Effector memory CD8-positive, alpha-beta T cell (primary cell): ENCODE measurements around the gene CDC14B.
A peak's percentile ranks its signal among the peaks of the same experiment; 100 is the strongest.
"Not testable (repeated sequence)": the region's sequence is repeated elsewhere in the genome, so short reads cannot be mapped to it uniquely, and the experiment has no call there.

ENCODE experiments used
- ATAC-seq: fragments of 150-1000 bp; cut with Tn5 transposase; replicated peaks from 2 replicates; pipeline ENCODE4 v1.10.0; 2021; ENCODE audit warnings: mild to moderate bottlenecking, moderate library complexity
- DNase-seq, 3 experiments: peaks; one replicate each; pipeline ENCODE4 v3.0.0; 2021
- H3K27ac Mint-ChIP-seq, 2 donors: one replicate each; pipeline ENCODE4 v1.8.0; 2022; ENCODE audit warnings: mild to moderate bottlenecking in 2 of 2, mixed read lengths in 2 of 2, moderate library complexity in 2 of 2
- H3K27me3 Mint-ChIP-seq, 2 donors: one replicate each; pipeline ENCODE4 v1.8.0; 2022; ENCODE audit warnings: mixed read lengths in 2 of 2
- H3K36me3 Mint-ChIP-seq: one replicate; pipeline ENCODE4 v1.8.0; 2022; ENCODE audit warnings: mild to moderate bottlenecking, moderate library complexity, mixed read lengths; ENCODE audit not compliant: insufficient read depth
- H3K4me1 Mint-ChIP-seq, 2 donors: one replicate each; pipeline ENCODE4 v1.8.0; 2022; ENCODE audit warnings: low read depth in 2 of 2, mixed read lengths in 2 of 2
- H3K4me3 Mint-ChIP-seq, 2 donors: one replicate each; pipeline ENCODE4 v1.8.0; 2022; ENCODE audit warnings: mild to moderate bottlenecking in 2 of 2, mixed read lengths in 2 of 2, moderate library complexity in 2 of 2
- H3K9me3 Mint-ChIP-seq, 2 donors: one replicate each; pipeline ENCODE4 v1.8.0; 2022; ENCODE audit warnings: mixed read lengths in 2 of 2

CDC14B gene

GRCh38 chr9:96649620-96650324 is 30.1 kb upstream of the CDC14B start:
- no peak for DNase-seq
- Mint-ChIP-seq H3K9me3 (no peaks in the 10 kb centered on the region), H3K4me3 (no peak overlapping the region), H3K4me1 (peaks cover 8 to 11% of the 10 kb centered on the region in 2 donors), H3K27ac (peak overlapping the region; percentile 2 to 45), H3K36me3 (peaks cover 57% of the 10 kb centered on the region), H3K27me3 (no peaks in the 10 kb centered on the region)
- ATAC-seq = no peak

GRCh38 chr9:96646081-96646991 is 26.7 kb upstream of the CDC14B start:
- H3K36me3 Mint-ChIP-seq = peaks cover 63% of the 10 kb centered on the region
- H3K27me3 Mint-ChIP-seq = no peaks in the 10 kb centered on the region
- ATAC-seq (no peak), DNase-seq (no peak)
- H3K4me1 Mint-ChIP-seq = no peaks in the 10 kb centered on the region
- no peak overlapping the region for H3K27ac Mint-ChIP-seq
- H3K4me3 Mint-ChIP-seq = no peak overlapping the region
- no peaks in the 10 kb centered on the region for H3K9me3 Mint-ChIP-seq

GRCh38 chr9:96644137-96644536 is 24.5 kb upstream of the CDC14B start:
- Mint-ChIP-seq H3K4me3 (no peak overlapping the region), H3K27me3 (no peaks in the 10 kb centered on the region), H3K27ac (no peak overlapping the region), H3K4me1 (no peaks in the 10 kb centered on the region), H3K9me3 (no peaks in the 10 kb centered on the region), H3K36me3 (peaks cover 68% of the 10 kb centered on the region)
- ATAC-seq = no peak
- DNase-seq = no peak

GRCh38 chr9:96641514-96641913 is 21.9 kb upstream of the CDC14B start:
- Mint-ChIP-seq H3K9me3 (no peaks in the 10 kb centered on the region), H3K27ac (no peak overlapping the region), H3K4me1 (no peaks in the 10 kb centered on the region), H3K27me3 (peaks cover 0 to 4% of the 10 kb centered on the region in 2 donors), H3K4me3 (no peak overlapping the region), H3K36me3 (peaks cover 49% of the 10 kb centered on the region)
- ATAC-seq = no peak
- no peak for DNase-seq

- Mint-ChIP-seq H3K4me1 (no peaks in the 10 kb centered on the region), H3K27me3 (peaks cover 3 to 11% of the 10 kb centered on the region in 2 donors), H3K27ac (no peak overlapping the region), H3K9me3 (no peaks in the 10 kb centered on the region), H3K36me3 (peaks cover 24% of the 10 kb centered on the region), H3K4me3 (no peak overlapping the region)
- DNase-seq (no peak), ATAC-seq (no peak)
Measured at GRCh38 chr9:96638606-96639364, 19.1 kb upstream of the CDC14B start.

- DNase-seq (no peak), ATAC-seq (no peak)
- H3K4me1 Mint-ChIP-seq = no peaks in the 10 kb centered on the region
- H3K9me3 Mint-ChIP-seq = no peaks in the 10 kb centered on the region
- no peak overlapping the region for H3K27ac Mint-ChIP-seq
- no peak overlapping the region for H3K4me3 Mint-ChIP-seq
- peaks cover 20% of the 10 kb centered on the region for H3K36me3 Mint-ChIP-seq
- peaks cover 14 to 16% of the 10 kb centered on the region in 2 donors for H3K27me3 Mint-ChIP-seq
Measured at GRCh38 chr9:96636368-96636767, 16.7 kb upstream of the CDC14B start.

- not testable (repeated sequence) for H3K27ac Mint-ChIP-seq, H3K9me3 Mint-ChIP-seq, H3K36me3 Mint-ChIP-seq
Measured at GRCh38 chr9:96633579-96633978, 13.9 kb upstream of the CDC14B start.

GRCh38 chr9:96626912-96627311 is 7.3 kb upstream of the CDC14B start:
- H3K9me3 Mint-ChIP-seq = no peaks in the 10 kb centered on the region
- no peaks in the 10 kb centered on the region for H3K36me3 Mint-ChIP-seq
- H3K4me1 Mint-ChIP-seq = no peaks in the 10 kb centered on the region
- DNase-seq = no peak
- peaks cover 28 to 51% of the 10 kb centered on the region in 2 donors for H3K27me3 Mint-ChIP-seq
- no peak overlapping the region for H3K27ac Mint-ChIP-seq
- ATAC-seq = no peak
- H3K4me3 Mint-ChIP-seq = no peak overlapping the region

More at GRCh38 chr9:96633579-96633978, 13.9 kb upstream of the CDC14B start:
- H3K4me1 Mint-ChIP-seq, ATAC-seq, H3K4me3 Mint-ChIP-seq, DNase-seq: not testable (repeated sequence)
- H3K27me3 Mint-ChIP-seq = peaks cover 26 to 29% of the 10 kb centered on the region in 2 donors

- ATAC-seq (no peak), DNase-seq (no peak)
- Mint-ChIP-seq H3K36me3 (no peaks in the 10 kb centered on the region), H3K27ac (no peak overlapping the region), H3K9me3 (no peaks in the 10 kb centered on the region), H3K4me3 (no peak overlapping the region), H3K27me3 (peaks cover 40 to 59% of the 10 kb centered on the region in 2 donors), H3K4me1 (peaks cover 3 to 6% of the 10 kb centered on the region in 2 donors)
Measured at GRCh38 chr9:96621618-96622017, 2.0 kb upstream of the CDC14B start.

GRCh38 chr9:96620832-96621269 is 1.2 kb upstream of the CDC14B start:
- Mint-ChIP-seq H3K27ac (no peak overlapping the region), H3K27me3 (peaks cover 48 to 59% of the 10 kb centered on the region in 2 donors), H3K36me3 (no peaks in the 10 kb centered on the region), H3K4me3 (no peak overlapping the region), H3K4me1 (peaks cover 3 to 6% of the 10 kb centered on the region in 2 donors), H3K9me3 (no peaks in the 10 kb centered on the region)
- DNase-seq (no peak), ATAC-seq (no peak)

- ATAC-seq = no peak
- Mint-ChIP-seq H3K27me3 (peaks cover 55 to 60% of the 10 kb centered on the region in 2 donors), H3K9me3 (no peaks in the 10 kb centered on the region), H3K4me1 (peaks cover 3 to 6% of the 10 kb centered on the region in 2 donors), H3K27ac (peak overlapping the region in 1 of 2 donors; percentile 22), H3K4me3 (peak overlapping the region; percentile 58 to 59), H3K36me3 (no peaks in the 10 kb centered on the region)
- DNase-seq = no peak
Measured at GRCh38 chr9:96620181-96620514, 505 bp upstream of the CDC14B start.

GRCh38 chr9:96619124-96619465 is 548 bp downstream of the CDC14B start:
- peaks cover 62 to 69% of the 10 kb centered on the region in 2 donors for H3K27me3 Mint-ChIP-seq
- no peak for DNase-seq
- no peak overlapping the region for H3K4me3 Mint-ChIP-seq
- H3K27ac Mint-ChIP-seq = no peak overlapping the region
- no peaks in the 10 kb centered on the region for H3K9me3 Mint-ChIP-seq
- H3K36me3 Mint-ChIP-seq = no peaks in the 10 kb centered on the region
- no peak for ATAC-seq
- H3K4me1 Mint-ChIP-seq = peaks cover 3 to 6% of the 10 kb centered on the region in 2 donors
